Esophagus muscularis mucosa (tissue), 4 donors: Measurements from ENCODE around the gene CHAF1A.

Source experiments
- CTCF ChIP-seq, 3 experiments: fragments of 200-600 bp in 2 of 3; fragments of 450-650 bp in 1 of 3; sonication (generic) in 2 of 3; IDR thresholded peaks; one replicate each; pipeline ENCODE4 v1.5.1; 2017 to 2019; ENCODE audit warnings: antibody characterized with exemption in 3 of 3, mild to moderate bottlenecking in 2 of 3, moderate library complexity in 1 of 3
- EP300 ChIP-seq: sonication (generic); formaldehyde crosslinking; IDR thresholded peaks from one replicate; pipeline ENCODE4 v1.6.1; 2017; ENCODE audit warnings: antibody characterized with exemption
- POLR2AphosphoS5 ChIP-seq, 2 donors: sonication (generic); formaldehyde crosslinking; IDR thresholded peaks; one replicate each; pipeline ENCODE4 v1.6.1; 2017; ENCODE audit warnings: antibody characterized with exemption in 2 of 2

- no peak for TF ChIP-seq EP300
- no peak for TF ChIP-seq CTCF (IDR thresholded peaks at IDR 0.05)
- no peak for TF ChIP-seq POLR2AphosphoS5 (IDR thresholded peaks at IDR 0.05)
These were observed 38.7 kb upstream of the CHAF1A start for GRCh38 chr19:4363571-4364304.
